ENCODE data around the gene KIF25. TPM values are rescaled to one million over a fixed set of nuclear protein-coding genes. Genes with fewer than 3 reads are reported as not detected.
A peak's percentile ranks its signal among the peaks of the same experiment; 100 is the strongest.

KIF25 gene
- total and polyA plus RNA-seq, 11 donors: 0.11 to 0.29 (median 0.16) TPM; not detected in 5

DNA sequence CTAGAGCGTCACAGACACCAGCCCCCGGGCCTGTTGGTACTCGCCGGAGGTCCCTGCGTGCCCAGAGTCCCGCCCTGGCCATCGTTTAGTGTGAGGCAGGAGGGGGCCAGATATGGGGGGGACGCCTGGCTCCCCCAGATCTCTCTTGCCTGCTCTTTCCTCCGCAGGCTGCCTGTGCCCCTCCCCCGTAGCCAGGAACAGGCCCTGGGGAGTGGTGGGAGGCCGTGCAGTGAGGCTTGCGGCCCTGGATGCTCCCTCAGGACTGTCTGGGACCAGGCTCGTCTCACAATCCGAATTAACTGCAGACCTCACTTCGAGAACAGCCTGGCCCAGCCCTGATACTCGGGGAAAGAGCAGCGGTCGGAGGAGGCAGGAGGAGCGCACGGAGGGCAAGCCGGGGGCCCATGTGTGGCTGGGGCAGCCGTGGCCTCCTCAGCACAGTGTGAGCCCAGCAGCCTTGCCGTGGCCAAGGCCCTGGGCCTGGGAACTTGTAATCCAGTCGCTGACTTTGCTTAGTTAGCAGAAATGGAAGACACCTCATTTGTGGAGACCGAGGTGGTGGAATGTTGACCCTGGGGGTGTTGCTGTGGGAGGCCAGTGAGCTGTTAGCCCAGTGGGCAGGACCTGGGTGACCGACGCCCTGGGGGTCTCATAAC lies 52.9 kb downstream of the KIF25 start:
- ATAC-seq (no peak), DNase-seq (peak in 2 of 5 donors; percentile 29 to 45)
- no peaks in the 10 kb centered on the region for H3K36me3 ChIP-seq
- WGBS, 4 donors: 82 to 89% (median 87%) methylated on average over 27 of the region's 27 CpGs
- H3K27me3 ChIP-seq: no peaks in the 10 kb centered on the region
- H3K27ac ChIP-seq: no peak overlapping the region
- H3K9me3 ChIP-seq: no peaks in the 10 kb centered on the region
- H3K4me1 ChIP-seq: peaks cover 15 to 40% (median 27%) of the 10 kb centered on the region in 12 donors
- H3K4me3 ChIP-seq: no peak overlapping the region
- intact Hi-C loops (cut with DNase I): loop anchor here in 5 of 10 donors (5.0 to 10.0 kb wide), 2 partner anchors 136 to 143 kb away; no protein-coding TSS in a partner anchor
- no peak for TF ChIP-seq POLR2A (IDR thresholded peaks at IDR 0.05)
- TF ChIP-seq, protein P1, sequence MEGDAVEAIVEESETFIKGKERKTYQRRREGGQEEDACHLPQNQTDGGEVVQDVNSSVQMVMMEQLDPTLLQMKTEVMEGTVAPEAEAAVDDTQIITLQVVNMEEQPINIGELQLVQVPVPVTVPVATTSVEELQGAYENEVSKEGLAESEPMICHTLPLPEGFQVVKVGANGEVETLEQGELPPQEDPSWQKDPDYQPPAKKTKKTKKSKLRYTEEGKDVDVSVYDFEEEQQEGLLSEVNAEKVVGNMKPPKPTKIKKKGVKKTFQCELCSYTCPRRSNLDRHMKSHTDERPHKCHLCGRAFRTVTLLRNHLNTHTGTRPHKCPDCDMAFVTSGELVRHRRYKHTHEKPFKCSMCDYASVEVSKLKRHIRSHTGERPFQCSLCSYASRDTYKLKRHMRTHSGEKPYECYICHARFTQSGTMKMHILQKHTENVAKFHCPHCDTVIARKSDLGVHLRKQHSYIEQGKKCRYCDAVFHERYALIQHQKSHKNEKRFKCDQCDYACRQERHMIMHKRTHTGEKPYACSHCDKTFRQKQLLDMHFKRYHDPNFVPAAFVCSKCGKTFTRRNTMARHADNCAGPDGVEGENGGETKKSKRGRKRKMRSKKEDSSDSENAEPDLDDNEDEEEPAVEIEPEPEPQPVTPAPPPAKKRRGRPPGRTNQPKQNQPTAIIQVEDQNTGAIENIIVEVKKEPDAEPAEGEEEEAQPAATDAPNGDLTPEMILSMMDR (IDR thresholded peaks at IDR 0.05): no peak

DNA sequence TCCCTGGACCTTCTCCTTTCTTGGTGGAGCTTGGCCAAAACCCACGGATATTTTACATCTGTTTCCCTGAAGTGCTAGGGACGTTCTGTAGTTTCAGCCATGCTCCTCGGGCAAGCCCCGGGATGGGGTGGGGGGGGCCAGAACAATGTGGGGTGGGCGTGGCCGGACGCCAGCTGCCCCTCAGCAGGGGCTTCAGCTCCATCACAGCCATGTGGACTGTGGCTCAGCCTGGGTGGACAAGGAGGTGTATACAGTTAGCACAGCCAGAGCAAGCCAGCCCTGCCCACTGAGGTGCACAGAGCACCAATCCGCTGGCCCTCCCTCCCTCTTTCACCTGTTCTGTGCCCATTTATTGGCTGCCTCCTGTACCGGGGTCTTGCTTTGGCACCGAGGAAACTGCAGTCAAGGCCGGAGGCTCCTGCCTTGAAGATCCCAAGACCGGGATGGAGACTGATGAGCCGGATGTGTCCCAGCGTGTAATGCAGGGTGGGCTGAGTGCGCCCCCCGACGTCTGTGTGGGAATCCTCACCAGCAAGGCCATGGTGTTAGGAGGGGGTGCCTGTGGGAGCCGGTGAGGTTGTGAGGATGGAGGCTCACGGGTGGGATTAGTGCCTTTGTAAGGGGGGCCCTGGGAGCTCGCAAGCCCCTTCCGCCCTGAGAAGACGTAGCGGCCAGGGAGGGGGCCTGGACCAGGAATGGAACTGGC lies 53.6 kb downstream of the KIF25 start:
- Histone ChIP-seq H3K9me3 (no peaks in the 10 kb centered on the region), H3K27ac (no peak overlapping the region), H3K27me3 (no peaks in the 10 kb centered on the region), H3K4me1 (peaks cover 14 to 40% (median 25%) of the 10 kb centered on the region in 12 donors), H3K4me3 (no peak overlapping the region), H3K36me3 (no peaks in the 10 kb centered on the region)
- WGBS, 4 donors: 76 to 82% (median 81%) methylated on average over 17 to 23 of the region's 23 CpGs
- DNase-seq: peak in 1 of 5 donors; percentile 28
- intact Hi-C loops (cut with DNase I): loop anchor here in 5 of 10 donors (5.0 to 10.0 kb wide), 2 partner anchors 136 to 144 kb away; no protein-coding TSS in a partner anchor
- TF ChIP-seq POLR2A (IDR thresholded peaks at IDR 0.05): no peak
- TF ChIP-seq, protein P1 (IDR thresholded peaks at IDR 0.05): peak in 4 of 12 donors; percentile 5 to 34 (median 20)
- ATAC-seq: no peak

DNA sequence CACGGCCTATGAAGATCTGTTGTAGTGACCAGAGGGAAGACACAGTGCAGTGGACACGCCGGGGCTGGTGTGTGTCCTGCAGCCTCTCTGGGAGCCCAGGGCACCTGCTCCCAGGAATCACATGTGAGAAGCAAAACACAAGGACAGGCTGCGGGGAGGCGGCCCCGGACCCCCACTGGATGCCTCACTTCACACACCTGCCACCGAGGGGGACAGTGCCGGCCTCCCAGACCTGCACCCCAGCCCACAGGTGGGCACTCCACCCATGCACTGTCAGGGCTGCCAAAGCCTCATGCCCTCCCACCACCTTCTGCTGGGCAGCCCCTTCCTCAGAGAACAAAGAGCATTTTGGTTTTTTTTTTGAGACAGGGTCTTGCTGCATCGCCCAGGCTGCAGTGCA lies 54.2 kb downstream of the KIF25 start:
- Histone ChIP-seq H3K9me3 (no peaks in the 10 kb centered on the region), H3K4me3 (no peak overlapping the region), H3K36me3 (no peaks in the 10 kb centered on the region), H3K4me1 (peaks cover 13 to 43% (median 24%) of the 10 kb centered on the region in 12 donors), H3K27ac (no peak overlapping the region), H3K27me3 (no peaks in the 10 kb centered on the region)
- ATAC-seq (no peak), DNase-seq (no peak)
- TF ChIP-seq, protein P1 (IDR thresholded peaks at IDR 0.05): no peak
- TF ChIP-seq POLR2A (IDR thresholded peaks at IDR 0.05): no peak
- intact Hi-C loops (cut with DNase I): loop anchor here in 5 of 10 donors (5.0 to 10.0 kb wide), 2 partner anchors 137 to 144 kb away; no protein-coding TSS in a partner anchor
- 95 to 99% (median 96%) methylated on average over 9 of the region's 9 CpGs for WGBS, 4 donors

DNA sequence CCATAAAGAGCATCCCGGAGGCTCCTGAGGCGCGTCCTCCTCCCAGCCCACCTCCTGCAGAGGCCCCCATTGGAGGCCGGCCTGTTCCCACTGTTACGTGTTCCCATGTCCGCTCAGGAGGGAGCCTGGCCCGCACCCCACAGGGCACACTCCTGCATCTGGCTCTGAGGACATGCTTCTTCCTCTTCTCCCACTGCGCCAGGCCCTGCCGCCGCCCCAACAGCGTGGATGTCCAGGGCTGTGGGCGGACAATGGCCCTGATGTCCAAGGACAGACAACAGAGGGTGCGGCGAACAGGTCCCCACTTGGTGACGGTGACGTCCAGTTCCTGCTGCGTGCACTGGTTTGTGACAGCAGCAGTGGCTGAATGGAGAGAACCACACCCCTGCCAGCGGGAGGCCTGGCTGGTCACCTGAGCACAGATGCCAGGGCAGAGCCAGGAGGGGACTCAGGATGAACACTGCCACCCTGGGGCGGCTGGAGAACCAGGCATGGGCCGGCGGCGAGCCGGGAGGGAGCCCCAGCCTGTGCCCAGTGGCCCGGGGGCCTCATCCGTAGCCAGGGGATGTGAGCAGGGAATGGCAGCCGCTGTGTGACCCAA lies 54.9 kb downstream of the KIF25 start:
- intact Hi-C loops (cut with DNase I): loop anchor here in 5 of 10 donors (5.0 to 10.0 kb wide), 2 partner anchors 138 to 145 kb away; no protein-coding TSS in a partner anchor
- no peak overlapping the region for H3K4me3 ChIP-seq
- no peaks in the 10 kb centered on the region for H3K9me3 ChIP-seq
- no peak for ATAC-seq
- no peak for TF ChIP-seq POLR2A (IDR thresholded peaks at IDR 0.05)
- TF ChIP-seq, protein P1 (IDR thresholded peaks at IDR 0.05): no peak
- no peaks in the 10 kb centered on the region for H3K27me3 ChIP-seq
- H3K36me3 ChIP-seq: no peaks in the 10 kb centered on the region
- 92 to 97% (median 96%) methylated on average over 20 to 26 of the region's 26 CpGs for WGBS, 4 donors
- peaks cover 13 to 48% (median 24%) of the 10 kb centered on the region in 12 donors for H3K4me1 ChIP-seq
- no peak overlapping the region for H3K27ac ChIP-seq
- DNase-seq: no peak

All from heart left ventricle (tissue), 16 donors.